H1 (cell line): ENCODE results near the gene HIC1. TPM values are rescaled to one million over a fixed set of nuclear protein-coding genes. Genes with fewer than 3 reads are reported as not detected.

ENCODE experiments used
- EGR1 ChIP-seq: IDR thresholded peaks from 2 replicates; pipeline ENCODE4 v1.6.1; 2011; ENCODE audit warnings: low read depth, low read length, borderline replicate concordance
- EZH2 ChIP-seq: fragments of 200-600 bp; sonication (generic); IDR thresholded peaks from 2 replicates; pipeline ENCODE4 v1.7.1; 2012; ENCODE audit warnings: low read depth, mild to moderate bottlenecking, moderate library complexity, low read length, inconsistent platforms; ENCODE audit not compliant: severe bottlenecking
- MAFK ChIP-seq: IDR thresholded peaks from 2 replicates; pipeline ENCODE4 v1.6.1; 2012; ENCODE audit warnings: low read depth, mild to moderate bottlenecking, improper control_type of control experiment, low read length
- NANOG ChIP-seq: IDR thresholded peaks from 2 replicates; pipeline ENCODE4 v1.6.1; 2011; ENCODE audit warnings: low read length, low read depth, mild to moderate bottlenecking, inconsistent platforms; ENCODE audit not compliant: insufficient read depth, poor library complexity, severe bottlenecking
- POU5F1 ChIP-seq: IDR thresholded peaks from 2 replicates; pipeline ENCODE4 v1.6.1; 2011; ENCODE audit warnings: low read depth, mild to moderate bottlenecking, low read length, moderate library complexity
- RNF2 ChIP-seq: fragments of 200-900, 300-1000 bp; sonication (generic); IDR thresholded peaks from 2 replicates; pipeline ENCODE4 v1.7.1; 2016; ENCODE audit warnings: borderline replicate concordance, low read depth, mild to moderate bottlenecking, antibody characterized with exemption, low read length; ENCODE audit not compliant: poor library complexity, severe bottlenecking; ENCODE audit errors: missing control alignments
- SIN3A ChIP-seq, 2 experiments: IDR thresholded peaks in 1 of 2; conservative IDR thresholded peaks in 1 of 2; 2 replicates each; pipeline ENCODE4 v1.6.1; 2011 to 2012; ENCODE audit warnings: low read length in 2 of 2, improper control_type of control experiment in 1 of 2, low read depth in 1 of 2, mild to moderate bottlenecking in 1 of 2
- SRF ChIP-seq: IDR thresholded peaks from 2 replicates; pipeline ENCODE4 v1.6.1; 2011; ENCODE audit warnings: mild to moderate bottlenecking, low read depth, low read length, moderate library complexity
- TAF7 ChIP-seq: optimal IDR thresholded peaks from 2 replicates; pipeline ENCODE3; 2011; ENCODE audit warnings: low read depth, mild to moderate bottlenecking, inconsistent platforms, low read length, moderate library complexity, borderline replicate concordance
- polyA plus RNA-seq, 7 experiments: library from polyadenylated mRNA; depleted of rRNA in 3 of 7; stranded (reverse) in 5 of 7; unstranded in 2 of 7; fragments of >200 nt in 5 of 7; fragments of 200-250 nt in 2 of 7; gene quantifications; 1 replicate in 5 of 7; 2 replicates in 1 of 7; 4 replicates in 1 of 7; pipeline versions ENCODE4 v1.2.1 to v1.2.3, GENCODE V29; 2011 to 2013; ENCODE audit warnings: missing spikeins in 2 of 7, mixed read lengths in 2 of 7
- total RNA-seq: library from RNA; stranded (reverse); fragmentation: NEBNext Ultra II Directional; extraction: Animal tissue kit (Norgen Biotek cat#: 25700); gene quantifications from 2 replicates; pipeline ENCODE4 v1.2.1, GENCODE V29; 2021

HIC1 gene
- total and polyA plus RNA-seq, 2 of the 8 experiments (the other 6 are each of a cell fraction or from before 2014, with no cell fraction given) = 0.06 to 0.09 TPM

- TF ChIP-seq RNF2 (no peak), MAFK (no peak), POU5F1 (no peak), SIN3A (conservative IDR thresholded peaks at IDR 0.05 in 1 of 2, IDR thresholded peaks at IDR 0.05 in 1 of 2; ENCODE audit: low read depth in 1 of 2, low read length in 2 of 2) (no peak), NANOG (no peak), EGR1 (no peak), TAF7 (no peak), SRF (no peak), EZH2 (no peak)
These were observed 46.8 kb downstream of the HIC1 start (continued) for GRCh38 chr17:2101448-2102257.
